IMR-90 (cell line): ENCODE results near the gene MDM2. TPM values are rescaled to one million over a fixed set of nuclear protein-coding genes. Genes with fewer than 3 reads are reported as not detected.

Experiments used
- ATAC-seq: fragments of 200-7000 bp; cut with Tn5 transposase; 2 replicates; pipeline ENCODE4 v1.9.1; 2020; ENCODE audit warnings: low read depth, mild to moderate bottlenecking, moderate library complexity
- BruUV-seq: library from RNA; stranded (reverse); fragments of 400-500 nt; replicated peaks from 2 replicates; lab custom pipeline; 2021; lab: Mats Ljungman, UMichigan
- CTCF ChIA-PET: fragments of 300-600 bp; formaldehyde crosslinking; extraction: SDS; loops from one replicate; lab custom pipeline; 2021; ENCODE audit warnings: antibody characterized with exemption; lab: Yijun Ruan, JAX
- POLR2A ChIA-PET: fragments of 300-600 bp; sonication (Branson Sonifier 250); formaldehyde crosslinking; loops from one replicate; lab custom pipeline; 2022; ENCODE audit warnings: antibody characterized with exemption; ENCODE audit not compliant: unreplicated experiment; lab: Charles Lee
- DNase-seq: peaks from one replicate; pipeline ENCODE4 v3.0.0; 2013
- H2AFZ ChIP-seq: replicated peaks from 2 replicates; pipeline ENCODE3; 2013; ENCODE audit warnings: low read length, mild to moderate bottlenecking; ENCODE audit not compliant: poor library complexity
- H2AK5ac ChIP-seq: 2 replicates; pipeline ENCODE4 v1.6.1; 2013; ENCODE audit warnings: low read depth, low read length, inconsistent platforms
- H2AK9ac ChIP-seq: replicated peaks from 2 replicates; pipeline ENCODE3; 2013; ENCODE audit warnings: mild to moderate bottlenecking, low read depth, low read length, moderate library complexity; ENCODE audit not compliant: poor library complexity
- H2BK120ac ChIP-seq: 2 replicates; pipeline ENCODE4 v1.6.1; 2013; ENCODE audit warnings: low read depth, low read length, inconsistent platforms
- H2BK15ac ChIP-seq: 3 replicates; pipeline ENCODE4 v1.6.1; 2013; ENCODE audit warnings: low read depth, low read length, inconsistent platforms
- H2BK20ac ChIP-seq: 2 replicates; pipeline ENCODE4 v1.6.1; 2013; ENCODE audit warnings: low read depth, mild to moderate bottlenecking, inconsistent platforms, low read length, moderate library complexity
- H2BK5ac ChIP-seq: 2 replicates; pipeline ENCODE4 v1.6.1; 2013; ENCODE audit warnings: mild to moderate bottlenecking, low read depth, low read length, inconsistent platforms; ENCODE audit not compliant: poor library complexity, severe bottlenecking
- H3K14ac ChIP-seq: replicated peaks from 2 replicates; pipeline ENCODE4 v1.6.1; 2013; ENCODE audit warnings: low read depth, low read length, inconsistent platforms
- H3K18ac ChIP-seq: 2 replicates; pipeline ENCODE4 v1.6.1; 2013; ENCODE audit warnings: low read depth, low read length, control low read depth
- H3K23ac ChIP-seq: 2 replicates; pipeline ENCODE4 v1.6.1; 2013; ENCODE audit warnings: low read depth, low read length, inconsistent platforms
- H3K27ac ChIP-seq: 2 replicates; pipeline ENCODE4 v1.5.1; 2013; ENCODE audit warnings: mild to moderate bottlenecking, control low read depth, low read length; ENCODE audit not compliant: insufficient read depth
- H3K27me3 ChIP-seq: 2 replicates; pipeline ENCODE4 v1.6.1; 2013; ENCODE audit warnings: low read length; ENCODE audit not compliant: control insufficient read depth, insufficient read depth
- H3K36me3 ChIP-seq: 2 replicates; pipeline ENCODE4 v1.6.1; 2013; ENCODE audit warnings: low read length, mixed read lengths; ENCODE audit not compliant: control insufficient read depth, insufficient read depth
- H3K4ac ChIP-seq: 2 replicates; pipeline ENCODE4 v1.6.1; 2013; ENCODE audit warnings: low read depth, low read length, inconsistent platforms
- H3K4me1 ChIP-seq: 2 replicates; pipeline ENCODE4 v1.6.1; 2013; ENCODE audit warnings: low read length, mixed read lengths; ENCODE audit not compliant: control insufficient read depth, insufficient read depth
- H3K4me2 ChIP-seq: 2 replicates; pipeline ENCODE4 v1.6.1; 2013; ENCODE audit warnings: low read depth, mild to moderate bottlenecking, control low read depth, low read length, moderate library complexity
- H3K4me3 ChIP-seq: 2 replicates; pipeline ENCODE4 v1.5.1; 2013; ENCODE audit warnings: low read depth, mild to moderate bottlenecking, control low read depth, low read length, moderate library complexity; ENCODE audit not compliant: insufficient read depth
- H3K56ac ChIP-seq: 2 replicates; pipeline ENCODE4 v1.6.1; 2013; ENCODE audit warnings: low read length, inconsistent platforms; ENCODE audit not compliant: insufficient read depth; ENCODE audit errors: extremely low read depth
- H3K79me1 ChIP-seq, 2 experiments: 2 replicates each; pipeline ENCODE4 v1.6.1; 2013; ENCODE audit warnings: low read length in 2 of 2, inconsistent platforms in 1 of 2, low read depth in 1 of 2
- H3K9ac ChIP-seq: 2 replicates; pipeline ENCODE4 v1.6.1; 2013; ENCODE audit warnings: low read depth, low read length, control low read depth
- H3K9me1 ChIP-seq: 2 replicates; pipeline ENCODE4 v1.6.1; 2013; ENCODE audit warnings: low read length, inconsistent platforms; ENCODE audit not compliant: insufficient read depth
- H3K9me3 ChIP-seq: 2 replicates; pipeline ENCODE4 v1.6.1; 2013; ENCODE audit warnings: low read length; ENCODE audit not compliant: control insufficient read depth, insufficient read depth
- H4K20me1 ChIP-seq: 2 replicates; pipeline ENCODE4 v1.6.1; 2013; ENCODE audit warnings: low read length, inconsistent platforms; ENCODE audit not compliant: insufficient read depth
- H4K5ac ChIP-seq: 2 replicates; pipeline ENCODE4 v1.6.1; 2013; ENCODE audit warnings: mild to moderate bottlenecking, low read depth, low read length, control low read depth
- H4K8ac ChIP-seq, 2 experiments: 2 replicates each; pipeline ENCODE4 v1.6.1; 2013; ENCODE audit warnings: low read depth in 2 of 2, low read length in 2 of 2, control low read depth in 1 of 2, inconsistent platforms in 1 of 2
- H4K91ac ChIP-seq: 2 replicates; pipeline ENCODE4 v1.6.1; 2013; ENCODE audit warnings: low read depth, low read length, inconsistent platforms; ENCODE audit not compliant: insufficient read depth
- CHD1 ChIP-seq: IDR thresholded peaks from 2 replicates; pipeline ENCODE4 v1.6.1; 2012; ENCODE audit warnings: low read depth, low read length, improper control_type of control experiment
- MAZ ChIP-seq: IDR thresholded peaks from 2 replicates; pipeline ENCODE4 v1.6.1; 2012; ENCODE audit warnings: low read depth, mild to moderate bottlenecking, low read length, improper control_type of control experiment, moderate library complexity, borderline replicate concordance
- USF2 ChIP-seq: fragments of 150-350 bp; IDR thresholded peaks from 2 replicates; pipeline ENCODE4 v1.6.1; 2017; ENCODE audit warnings: mild to moderate bottlenecking, antibody characterized with exemption, low read length, low read depth
- WGBS, 2 experiments: methylation state at CpG; one replicate each; pipeline versions ENCODE4 v1.1.5 to v1.1.7; 2013; ENCODE audit warnings: missing lambda C conversion rate in 2 of 2; ENCODE audit not compliant: insufficient read length in 1 of 2; ENCODE audit errors: extremely low coverage in 2 of 2; 5-methylcytosine and 5-hydroxymethylcytosine counted together
- dilution Hi-C: fragments of 300-500 bp; cut with HindIII; formaldehyde crosslinking; loops from one replicate; pipeline ENCODE4 v1.14.3; 2018; ENCODE audit warnings: low sequenced_read_pairs; ENCODE audit not compliant: unreplicated experiment
- in situ Hi-C: fragments of 300-500 bp; cut with MboI; formaldehyde crosslinking; loops from 3 replicates; pipeline ENCODE4 v1.14.3; 2019; ENCODE audit warnings: low sequenced_read_pairs, inconsistent platforms, mixed read lengths
- intact Hi-C: fragments of 100-400 bp; cut with micrococcal nuclease; formaldehyde crosslinking; loops from 2 replicates; pipeline ENCODE4 v1.10.0; 2022
- polyA plus RNA-seq, 3 experiments: library from polyadenylated mRNA; depleted of rRNA; stranded (reverse); fragments of >200 nt; gene quantifications; 2 replicates each; pipeline ENCODE4 v1.2.3, GENCODE V29; 2012; ENCODE audit warnings: low replicate concordance in 1 of 3
- total RNA-seq: library from RNA; depleted of rRNA; stranded (reverse); fragments of >200 nt; gene quantifications from 2 replicates; pipeline ENCODE4 v1.2.3, GENCODE V29; 2012

Gene MDM2
- total and polyA plus RNA-seq, 2 of the 4 experiments (the other 2 are of a cell fraction): 21.9 to 196 TPM

- no peak for DNase-seq
- no peaks in the 10 kb centered on the region for H3K27me3 ChIP-seq
- ATAC-seq: no peak
- H3K27ac ChIP-seq: no peak overlapping the region
- intact Hi-C loops: no loop called here
- dilution Hi-C loops: no loop called here
- H3K4me3 ChIP-seq: no peak overlapping the region
- H3K9ac ChIP-seq: no peak overlapping the region
- H2BK5ac ChIP-seq: no peak overlapping the region
- H2BK15ac ChIP-seq: no peak overlapping the region
- no peak overlapping the region for H3K23ac ChIP-seq
- TF ChIP-seq MAZ (no peak), USF2 (no peak), CHD1 (no peak)
- no peak overlapping the region for H3K18ac ChIP-seq
- no peak overlapping the region for H2AK5ac ChIP-seq
- H3K4me1 ChIP-seq: no peaks in the 10 kb centered on the region
- in situ Hi-C loops: no loop called here
- no peak overlapping the region for H3K4ac ChIP-seq
- ChIA-PET CTCF (no interaction called here), POLR2A (no interaction called here)
- H3K4me2 ChIP-seq: no peak overlapping the region
- no peak overlapping the region for H2AK9ac ChIP-seq
- 40% methylated on average over 1 of the region's 3 CpGs; no CpG with 5 or more reads in 1 of the 2 experiments for WGBS, 2 experiments
- no peaks in the 10 kb centered on the region for H3K79me1 ChIP-seq
- H4K8ac ChIP-seq: no peak overlapping the region
- H4K5ac ChIP-seq: no peak overlapping the region
- BruUV-seq: no TSS peak
- peaks cover 2% of the 10 kb centered on the region; the same call in 1 of the 2 replicates for H3K9me3 ChIP-seq
- no peak overlapping the region for H3K14ac ChIP-seq
- no peaks in the 10 kb centered on the region for H3K36me3 ChIP-seq
- H2BK120ac ChIP-seq: no peak overlapping the region
- H2BK20ac ChIP-seq: no peak overlapping the region
- no peak overlapping the region for H4K91ac ChIP-seq
- H3K56ac ChIP-seq: no peak overlapping the region
- no peak overlapping the region for H2AFZ ChIP-seq
- H4K20me1 ChIP-seq: no peaks in the 10 kb centered on the region
- no peaks in the 10 kb centered on the region for H3K9me1 ChIP-seq
These were observed 77.4 kb downstream of the MDM2 start for GRCh38 chr12:68885381-68885780.
